ENCODE data around the gene VGF.

DNA sequence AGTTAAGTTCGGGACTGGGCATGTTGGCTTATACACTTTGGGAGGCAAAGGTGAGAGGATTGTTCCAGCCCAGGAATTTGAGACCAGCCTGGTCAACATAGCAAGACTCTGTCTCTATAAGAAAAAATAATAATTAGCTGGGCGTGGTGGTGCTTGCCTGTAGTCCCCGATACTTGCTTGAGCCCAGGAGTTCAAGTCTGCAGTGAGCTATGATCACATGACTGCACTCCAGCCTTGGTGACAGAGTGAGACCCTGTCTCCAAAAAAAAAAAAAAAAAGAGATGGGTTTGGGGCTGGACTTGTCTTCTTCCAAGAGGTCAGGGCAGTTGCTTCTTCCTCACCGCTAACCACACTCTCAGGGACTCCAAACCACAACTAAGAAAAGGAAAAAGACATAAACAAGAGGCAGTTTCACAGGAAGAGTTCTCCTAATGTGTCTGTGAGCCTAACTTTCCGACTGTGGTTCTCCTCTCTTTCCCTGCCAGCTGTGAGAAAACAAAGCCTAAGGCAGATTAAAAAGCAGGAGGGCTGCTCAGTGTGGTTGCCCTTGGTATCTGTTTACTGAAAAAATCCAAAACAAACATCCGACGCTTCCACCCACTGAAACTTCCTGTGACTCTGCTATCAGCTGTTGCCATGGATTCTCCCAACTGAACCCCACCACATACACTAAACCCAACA is 40.9 kb downstream of the VGF start:
- TF ChIP-seq, protein P1, sequence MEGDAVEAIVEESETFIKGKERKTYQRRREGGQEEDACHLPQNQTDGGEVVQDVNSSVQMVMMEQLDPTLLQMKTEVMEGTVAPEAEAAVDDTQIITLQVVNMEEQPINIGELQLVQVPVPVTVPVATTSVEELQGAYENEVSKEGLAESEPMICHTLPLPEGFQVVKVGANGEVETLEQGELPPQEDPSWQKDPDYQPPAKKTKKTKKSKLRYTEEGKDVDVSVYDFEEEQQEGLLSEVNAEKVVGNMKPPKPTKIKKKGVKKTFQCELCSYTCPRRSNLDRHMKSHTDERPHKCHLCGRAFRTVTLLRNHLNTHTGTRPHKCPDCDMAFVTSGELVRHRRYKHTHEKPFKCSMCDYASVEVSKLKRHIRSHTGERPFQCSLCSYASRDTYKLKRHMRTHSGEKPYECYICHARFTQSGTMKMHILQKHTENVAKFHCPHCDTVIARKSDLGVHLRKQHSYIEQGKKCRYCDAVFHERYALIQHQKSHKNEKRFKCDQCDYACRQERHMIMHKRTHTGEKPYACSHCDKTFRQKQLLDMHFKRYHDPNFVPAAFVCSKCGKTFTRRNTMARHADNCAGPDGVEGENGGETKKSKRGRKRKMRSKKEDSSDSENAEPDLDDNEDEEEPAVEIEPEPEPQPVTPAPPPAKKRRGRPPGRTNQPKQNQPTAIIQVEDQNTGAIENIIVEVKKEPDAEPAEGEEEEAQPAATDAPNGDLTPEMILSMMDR (conservative IDR thresholded peaks at IDR 0.05 in 1 of 2, IDR thresholded peaks at IDR 0.05 in 1 of 2; ENCODE audit: extremely low read depth in 1 of 2, insufficient read depth in 1 of 2, low read depth in 1 of 2, low read length in 2 of 2), result no peak
- TF ChIP-seq EZH2 (IDR thresholded peaks at IDR 0.05; ENCODE audit: borderline replicate concordance, low read length), result no peak
